ENCODE measurements around the gene ATP5F1A. TPM values are rescaled to one million over a fixed set of nuclear protein-coding genes. Genes with fewer than 3 reads are reported as not detected.
A peak's percentile ranks its signal among the peaks of the same experiment; 100 is the strongest.

ATP5F1A gene
- polyA plus RNA-seq, 4 donors = 536 to 675 (median 608) TPM

DNA sequence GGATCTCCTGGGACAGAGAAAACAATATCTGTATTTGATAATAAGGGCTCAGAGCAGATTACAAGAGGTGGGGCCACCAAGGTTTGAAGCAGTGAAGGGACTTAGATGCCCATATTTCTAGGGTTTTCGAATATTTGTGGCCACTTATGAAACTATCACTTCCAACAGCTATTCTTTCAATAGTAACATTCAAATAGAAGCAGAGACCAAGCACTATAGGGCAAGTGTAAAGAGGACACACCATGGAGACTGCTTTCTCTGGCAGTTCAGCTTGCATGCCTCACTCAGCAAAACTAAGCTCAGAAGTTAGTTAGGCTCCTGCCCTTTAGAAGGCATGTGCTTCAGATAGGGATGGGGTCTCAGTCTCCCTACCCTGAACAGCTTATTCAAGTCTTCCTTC lies 36.3 kb downstream of the ATP5F1A start:
- Histone ChIP-seq H3K27ac (ENCODE audit: low read depth in 1 of 3, low read length in 2 of 3) (no peak overlapping the region), H3K27me3 (ENCODE audit: control insufficient read depth in 3 of 3, insufficient read depth in 3 of 3, low read length in 3 of 3) (no peaks in the 10 kb centered on the region), H3K4me1 (ENCODE audit: control insufficient read depth in 3 of 3, insufficient read depth in 2 of 3, low read depth in 1 of 3, low read length in 2 of 3) (peaks cover 2 to 8% (median 2%) of the 10 kb centered on the region in 3 donors), H3K9me3 (ENCODE audit: control insufficient read depth in 2 of 2, insufficient read depth in 1 of 2, low read depth in 1 of 2, low read length in 1 of 2) (no peaks in the 10 kb centered on the region), H3K4me3 (ENCODE audit: low read depth in 1 of 3, low read length in 3 of 3) (no peak overlapping the region), H3K36me3 (ENCODE audit: control insufficient read depth in 3 of 3, insufficient read depth in 2 of 3, low read depth in 1 of 3, low read length in 3 of 3) (no peaks in the 10 kb centered on the region)
- 74 to 90% (median 82%) methylated on average over 1 of the region's 1 CpG for WGBS, 3 donors
- DNase-seq (no peak), FAIRE-seq (no peak)

GRCh38 chr18:46061387-46061786 lies 36.7 kb downstream of the ATP5F1A start:
- FAIRE-seq (no peak), DNase-seq (no peak)
- Histone ChIP-seq H3K4me3 (ENCODE audit: low read depth in 1 of 3, low read length in 3 of 3) (no peak overlapping the region), H3K36me3 (ENCODE audit: control insufficient read depth in 3 of 3, insufficient read depth in 2 of 3, low read depth in 1 of 3, low read length in 3 of 3) (no peaks in the 10 kb centered on the region), H3K4me1 (ENCODE audit: control insufficient read depth in 3 of 3, insufficient read depth in 2 of 3, low read depth in 1 of 3, low read length in 2 of 3) (peaks cover 2 to 8% (median 2%) of the 10 kb centered on the region in 3 donors), H3K27me3 (ENCODE audit: control insufficient read depth in 3 of 3, insufficient read depth in 3 of 3, low read length in 3 of 3) (no peaks in the 10 kb centered on the region), H3K27ac (ENCODE audit: low read depth in 1 of 3, low read length in 2 of 3) (no peak overlapping the region), H3K9me3 (ENCODE audit: control insufficient read depth in 2 of 2, insufficient read depth in 1 of 2, low read depth in 1 of 2, low read length in 1 of 2) (no peaks in the 10 kb centered on the region)
- WGBS, 3 donors = 90 to 94% (median 91%) methylated on average over 3 of the region's 3 CpGs

GRCh38 chr18:46060359-46060841 lies 37.7 kb downstream of the ATP5F1A start:
- DNase-seq = peak; percentile 53 to 66
- Histone ChIP-seq H3K4me3 (ENCODE audit: low read depth in 1 of 3, low read length in 3 of 3) (no peak overlapping the region), H3K9me3 (ENCODE audit: control insufficient read depth in 2 of 2, insufficient read depth in 1 of 2, low read depth in 1 of 2, low read length in 1 of 2) (no peaks in the 10 kb centered on the region), H3K27ac (ENCODE audit: low read depth in 1 of 3, low read length in 2 of 3) (no peak overlapping the region), H3K4me1 (ENCODE audit: control insufficient read depth in 3 of 3, insufficient read depth in 2 of 3, low read depth in 1 of 3, low read length in 2 of 3) (peaks cover 2 to 8% (median 2%) of the 10 kb centered on the region in 3 donors), H3K27me3 (ENCODE audit: control insufficient read depth in 3 of 3, insufficient read depth in 3 of 3, low read length in 3 of 3) (no peaks in the 10 kb centered on the region), H3K36me3 (ENCODE audit: control insufficient read depth in 3 of 3, insufficient read depth in 2 of 3, low read depth in 1 of 3, low read length in 3 of 3) (no peaks in the 10 kb centered on the region)
- 72 to 84% (median 73%) methylated on average over 3 of the region's 3 CpGs for WGBS, 3 donors
- FAIRE-seq = no peak

- no peaks in the 10 kb centered on the region for H3K27me3 ChIP-seq (ENCODE audit: control insufficient read depth in 3 of 3, insufficient read depth in 3 of 3, low read length in 3 of 3)
- no peak overlapping the region for H3K4me3 ChIP-seq (ENCODE audit: low read depth in 1 of 3, low read length in 3 of 3)
- DNase-seq = no peak
- H3K27ac ChIP-seq (ENCODE audit: low read depth in 1 of 3, low read length in 2 of 3) = no peak overlapping the region
- no peaks in the 10 kb centered on the region for H3K36me3 ChIP-seq (ENCODE audit: control insufficient read depth in 3 of 3, insufficient read depth in 2 of 3, low read depth in 1 of 3, low read length in 3 of 3)
- 68 to 80% (median 74%) methylated on average over 4 of the region's 4 CpGs for WGBS, 3 donors
- FAIRE-seq = no peak
- H3K9me3 ChIP-seq (ENCODE audit: control insufficient read depth in 2 of 2, insufficient read depth in 1 of 2, low read depth in 1 of 2, low read length in 1 of 2) = no peaks in the 10 kb centered on the region
- peaks cover 2 to 10% (median 2%) of the 10 kb centered on the region in 3 donors for H3K4me1 ChIP-seq (ENCODE audit: control insufficient read depth in 3 of 3, insufficient read depth in 2 of 3, low read depth in 1 of 3, low read length in 2 of 3)
These were observed 42.3 kb downstream of the ATP5F1A start for GRCh38 chr18:46055838-46056230.

GRCh38 chr18:46054956-46055837 lies 42.9 kb downstream of the ATP5F1A start:
- DNase-seq (no peak), FAIRE-seq (no peak)
- Histone ChIP-seq H3K9me3 (ENCODE audit: control insufficient read depth in 2 of 2, insufficient read depth in 1 of 2, low read depth in 1 of 2, low read length in 1 of 2) (no peaks in the 10 kb centered on the region), H3K4me3 (ENCODE audit: low read depth in 1 of 3, low read length in 3 of 3) (no peak overlapping the region), H3K27me3 (ENCODE audit: control insufficient read depth in 3 of 3, insufficient read depth in 3 of 3, low read length in 3 of 3) (no peaks in the 10 kb centered on the region), H3K27ac (ENCODE audit: low read depth in 1 of 3, low read length in 2 of 3) (peak overlapping the region in 1 of 3 donors; percentile 45), H3K4me1 (ENCODE audit: control insufficient read depth in 3 of 3, insufficient read depth in 2 of 3, low read depth in 1 of 3, low read length in 2 of 3) (peaks cover 0 to 3% (median 0%) of the 10 kb centered on the region in 3 donors), H3K36me3 (ENCODE audit: control insufficient read depth in 3 of 3, insufficient read depth in 2 of 3, low read depth in 1 of 3, low read length in 3 of 3) (no peaks in the 10 kb centered on the region)
- 79 to 86% (median 84%) methylated on average over 6 of the region's 6 CpGs for WGBS, 3 donors

- Histone ChIP-seq H3K4me3 (ENCODE audit: low read depth in 1 of 3, low read length in 3 of 3) (no peak overlapping the region), H3K36me3 (ENCODE audit: control insufficient read depth in 3 of 3, insufficient read depth in 2 of 3, low read depth in 1 of 3, low read length in 3 of 3) (no peaks in the 10 kb centered on the region), H3K9me3 (ENCODE audit: control insufficient read depth in 2 of 2, insufficient read depth in 1 of 2, low read depth in 1 of 2, low read length in 1 of 2) (peaks cover 0 to under 1% of the 10 kb centered on the region in 2 donors), H3K27ac (ENCODE audit: low read depth in 1 of 3, low read length in 2 of 3) (no peak overlapping the region), H3K4me1 (ENCODE audit: control insufficient read depth in 3 of 3, insufficient read depth in 2 of 3, low read depth in 1 of 3, low read length in 2 of 3) (peaks cover 0 to 3% (median 0%) of the 10 kb centered on the region in 3 donors), H3K27me3 (ENCODE audit: control insufficient read depth in 3 of 3, insufficient read depth in 3 of 3, low read length in 3 of 3) (no peaks in the 10 kb centered on the region)
- FAIRE-seq (no peak), DNase-seq (no peak)
- 90 to 95% (median 93%) methylated on average over 6 of the region's 6 CpGs for WGBS, 3 donors
These were observed 44.6 kb downstream of the ATP5F1A start for GRCh38 chr18:46053368-46054095.

DNA sequence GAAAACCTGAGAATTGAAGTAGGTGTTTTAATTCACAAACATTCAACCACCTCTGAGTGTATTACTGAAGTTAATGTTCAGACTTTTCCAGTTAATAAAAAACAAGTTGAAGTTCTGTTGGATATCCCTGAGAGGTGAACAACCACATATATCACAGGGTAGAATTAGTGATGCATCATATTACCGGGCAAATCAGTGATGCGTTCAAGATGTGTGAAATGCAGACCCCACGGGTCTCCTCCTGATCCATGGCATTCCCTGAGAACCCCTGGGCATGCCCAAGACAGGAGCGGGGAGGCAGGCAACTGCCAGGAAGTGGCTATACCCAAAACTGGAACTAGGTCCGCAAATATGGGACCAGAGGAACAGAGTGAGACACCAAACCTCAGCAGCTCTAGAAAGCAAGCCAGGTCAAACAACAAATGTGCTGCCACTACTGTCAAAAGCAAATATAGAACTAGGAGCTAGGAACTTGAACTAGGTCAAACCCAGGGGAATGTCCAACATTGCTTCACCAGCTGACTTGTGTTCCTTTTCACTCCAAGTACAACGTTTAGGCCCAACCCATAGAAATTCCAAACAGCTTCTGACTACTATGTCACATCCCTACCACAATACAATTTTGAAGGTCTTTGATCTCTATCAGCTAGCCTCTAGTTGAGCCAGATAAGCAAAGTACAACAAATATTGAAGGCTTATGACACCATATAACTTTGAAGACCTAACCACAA lies 46.2 kb downstream of the ATP5F1A start:
- Histone ChIP-seq H3K4me1 (ENCODE audit: control insufficient read depth in 3 of 3, insufficient read depth in 2 of 3, low read depth in 1 of 3, low read length in 2 of 3) (peaks cover 0 to 3% (median 0%) of the 10 kb centered on the region in 3 donors), H3K27ac (ENCODE audit: low read depth in 1 of 3, low read length in 2 of 3) (no peak overlapping the region)
- FAIRE-seq = no peak

GRCh38 chr18:46050268-46050667 lies 47.8 kb downstream of the ATP5F1A start:
- no peak for FAIRE-seq
- H3K27ac ChIP-seq (ENCODE audit: low read depth in 1 of 3, low read length in 2 of 3) = no peak overlapping the region
- DNase-seq = no peak
- H3K36me3 ChIP-seq (ENCODE audit: control insufficient read depth in 3 of 3, insufficient read depth in 2 of 3, low read depth in 1 of 3, low read length in 3 of 3) = no peaks in the 10 kb centered on the region
- H3K9me3 ChIP-seq (ENCODE audit: control insufficient read depth in 2 of 2, insufficient read depth in 1 of 2, low read depth in 1 of 2, low read length in 1 of 2) = peaks cover 0 to 5% of the 10 kb centered on the region in 2 donors
- 96 to 97% (median 96%) methylated on average over 5 of the region's 5 CpGs for WGBS, 3 donors
- H3K27me3 ChIP-seq (ENCODE audit: control insufficient read depth in 3 of 3, insufficient read depth in 3 of 3, low read length in 3 of 3) = no peaks in the 10 kb centered on the region
- peaks cover 0 to 3% (median 0%) of the 10 kb centered on the region in 3 donors for H3K4me1 ChIP-seq (ENCODE audit: control insufficient read depth in 3 of 3, insufficient read depth in 2 of 3, low read depth in 1 of 3, low read length in 2 of 3)
- H3K4me3 ChIP-seq (ENCODE audit: low read depth in 1 of 3, low read length in 3 of 3) = no peak overlapping the region

More for the DNA sequence above, 46.2 kb downstream of the ATP5F1A start:
- Histone ChIP-seq H3K36me3 (ENCODE audit: control insufficient read depth in 3 of 3, insufficient read depth in 2 of 3, low read depth in 1 of 3, low read length in 3 of 3) (no peaks in the 10 kb centered on the region), H3K27me3 (ENCODE audit: control insufficient read depth in 3 of 3, insufficient read depth in 3 of 3, low read length in 3 of 3) (no peaks in the 10 kb centered on the region), H3K9me3 (ENCODE audit: control insufficient read depth in 2 of 2, insufficient read depth in 1 of 2, low read depth in 1 of 2, low read length in 1 of 2) (peaks cover 0 to 5% of the 10 kb centered on the region in 2 donors), H3K4me3 (ENCODE audit: low read depth in 1 of 3, low read length in 3 of 3) (no peak overlapping the region)
- DNase-seq = peak in 1 of 2 donors; percentile 67
- WGBS, 3 donors = 74 to 76% (median 75%) methylated on average over 6 of the region's 6 CpGs
